Transverse colon (tissue), 4 donors: ENCODE results near the gene RIMS1.

ENCODE experiments used
- POLR2A ChIP-seq: fragments of 450-650 bp; IDR thresholded peaks from one replicate; pipeline ENCODE4 v1.6.1; 2016; ENCODE audit warnings: antibody characterized with exemption, mild to moderate bottlenecking, moderate library complexity
- POLR2AphosphoS5 ChIP-seq, 3 donors: sonication (generic); formaldehyde crosslinking; IDR thresholded peaks; one replicate each; pipeline ENCODE4 v1.6.1; 2016; ENCODE audit warnings: antibody characterized with exemption in 3 of 3
- TF ChIP-seq, protein P1 (sequence below), 5 experiments: fragments of 200-600 bp in 3 of 5; fragments of 450-650 bp in 2 of 5; sonication (generic) in 3 of 5; IDR thresholded peaks; 1 replicate in 2 of 5; 2 replicates in 3 of 5; pipeline ENCODE4 v1.5.1; 2016 to 2017; ENCODE audit warnings: antibody characterized with exemption in 5 of 5, inconsistent platforms in 3 of 5, mild to moderate bottlenecking in 2 of 5, moderate library complexity in 1 of 5

DNA sequence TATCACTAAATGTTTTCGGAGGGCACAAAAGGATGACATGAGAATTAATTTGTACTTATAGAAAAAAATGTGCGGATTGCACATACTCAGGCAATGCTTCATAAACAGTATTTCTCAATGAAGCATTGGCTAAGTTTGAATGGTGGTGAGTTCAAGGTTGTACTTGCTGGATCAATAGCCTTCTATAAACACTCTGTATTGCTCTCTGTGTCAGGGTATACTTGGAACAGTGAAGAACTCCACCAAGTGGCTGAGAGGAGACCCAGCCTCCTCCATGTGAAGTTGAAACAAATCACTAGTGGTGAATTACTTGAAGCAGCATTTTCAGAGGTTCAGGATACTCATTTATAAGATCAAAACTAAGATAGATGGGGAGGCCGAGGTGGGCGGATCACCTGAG lies 360.6 kb downstream of the RIMS1 start:
- TF ChIP-seq, protein P1, sequence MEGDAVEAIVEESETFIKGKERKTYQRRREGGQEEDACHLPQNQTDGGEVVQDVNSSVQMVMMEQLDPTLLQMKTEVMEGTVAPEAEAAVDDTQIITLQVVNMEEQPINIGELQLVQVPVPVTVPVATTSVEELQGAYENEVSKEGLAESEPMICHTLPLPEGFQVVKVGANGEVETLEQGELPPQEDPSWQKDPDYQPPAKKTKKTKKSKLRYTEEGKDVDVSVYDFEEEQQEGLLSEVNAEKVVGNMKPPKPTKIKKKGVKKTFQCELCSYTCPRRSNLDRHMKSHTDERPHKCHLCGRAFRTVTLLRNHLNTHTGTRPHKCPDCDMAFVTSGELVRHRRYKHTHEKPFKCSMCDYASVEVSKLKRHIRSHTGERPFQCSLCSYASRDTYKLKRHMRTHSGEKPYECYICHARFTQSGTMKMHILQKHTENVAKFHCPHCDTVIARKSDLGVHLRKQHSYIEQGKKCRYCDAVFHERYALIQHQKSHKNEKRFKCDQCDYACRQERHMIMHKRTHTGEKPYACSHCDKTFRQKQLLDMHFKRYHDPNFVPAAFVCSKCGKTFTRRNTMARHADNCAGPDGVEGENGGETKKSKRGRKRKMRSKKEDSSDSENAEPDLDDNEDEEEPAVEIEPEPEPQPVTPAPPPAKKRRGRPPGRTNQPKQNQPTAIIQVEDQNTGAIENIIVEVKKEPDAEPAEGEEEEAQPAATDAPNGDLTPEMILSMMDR (IDR thresholded peaks at IDR 0.05) = no peak
- TF ChIP-seq POLR2A = no peak
- TF ChIP-seq POLR2AphosphoS5 (IDR thresholded peaks at IDR 0.05) = no peak
